Measurements from ENCODE around the gene PTPRM.

DNA sequence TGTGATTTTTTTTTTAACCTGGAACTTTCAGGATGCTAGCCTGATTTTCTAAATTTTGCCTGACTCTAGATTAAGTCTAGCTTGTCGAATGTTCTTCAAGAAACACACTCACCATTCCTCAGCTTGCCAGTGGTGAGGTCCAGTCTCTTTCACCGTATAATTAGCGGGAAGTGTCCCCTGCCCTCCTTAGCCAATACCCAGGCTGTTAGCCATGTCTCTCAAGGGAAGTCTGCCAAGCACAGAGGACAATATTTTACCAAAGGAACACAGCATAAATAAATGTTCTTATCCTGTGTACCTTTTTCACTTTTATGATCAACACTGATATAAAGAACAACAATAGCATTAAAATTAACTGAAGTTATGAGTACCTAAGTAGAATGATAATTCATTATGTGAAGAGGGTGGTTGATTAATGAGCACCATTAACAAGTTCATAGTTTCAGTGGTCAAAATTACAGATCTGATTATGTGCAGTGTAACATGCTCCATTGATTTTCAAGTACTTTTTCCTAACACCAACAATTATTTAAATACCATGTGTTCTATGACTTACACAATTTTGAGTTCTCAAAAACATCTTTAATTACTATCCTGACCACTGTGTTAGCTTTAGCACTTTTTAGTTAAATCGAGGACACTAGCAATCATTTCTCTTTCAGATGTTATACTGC, 596.3 kb downstream of the PTPRM start:
- TF ChIP-seq, protein P1, sequence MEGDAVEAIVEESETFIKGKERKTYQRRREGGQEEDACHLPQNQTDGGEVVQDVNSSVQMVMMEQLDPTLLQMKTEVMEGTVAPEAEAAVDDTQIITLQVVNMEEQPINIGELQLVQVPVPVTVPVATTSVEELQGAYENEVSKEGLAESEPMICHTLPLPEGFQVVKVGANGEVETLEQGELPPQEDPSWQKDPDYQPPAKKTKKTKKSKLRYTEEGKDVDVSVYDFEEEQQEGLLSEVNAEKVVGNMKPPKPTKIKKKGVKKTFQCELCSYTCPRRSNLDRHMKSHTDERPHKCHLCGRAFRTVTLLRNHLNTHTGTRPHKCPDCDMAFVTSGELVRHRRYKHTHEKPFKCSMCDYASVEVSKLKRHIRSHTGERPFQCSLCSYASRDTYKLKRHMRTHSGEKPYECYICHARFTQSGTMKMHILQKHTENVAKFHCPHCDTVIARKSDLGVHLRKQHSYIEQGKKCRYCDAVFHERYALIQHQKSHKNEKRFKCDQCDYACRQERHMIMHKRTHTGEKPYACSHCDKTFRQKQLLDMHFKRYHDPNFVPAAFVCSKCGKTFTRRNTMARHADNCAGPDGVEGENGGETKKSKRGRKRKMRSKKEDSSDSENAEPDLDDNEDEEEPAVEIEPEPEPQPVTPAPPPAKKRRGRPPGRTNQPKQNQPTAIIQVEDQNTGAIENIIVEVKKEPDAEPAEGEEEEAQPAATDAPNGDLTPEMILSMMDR (IDR thresholded peaks at IDR 0.05), result no peak
- no peak for TF ChIP-seq POLR2A (IDR thresholded peaks at IDR 0.05)
